K562 (cell line): Measurements from ENCODE around the gene VSIG10L. TPM values are rescaled to one million over a fixed set of nuclear protein-coding genes. Genes with fewer than 3 reads are reported as not detected.
A peak's percentile ranks its signal among the peaks of the same experiment; 100 is the strongest.

Experiments used
- BRF1 ChIP-seq: IDR thresholded peaks from 3 replicates; pipeline ENCODE4 v1.6.1; 2011; ENCODE audit warnings: borderline replicate concordance, mild to moderate bottlenecking; ENCODE audit not compliant: insufficient read length; ENCODE audit errors: extremely low read depth
- CCNT2 ChIP-seq: IDR thresholded peaks from 2 replicates; pipeline ENCODE4 v1.6.1; 2011; ENCODE audit warnings: borderline replicate concordance, low read depth, mild to moderate bottlenecking, moderate library complexity, mixed read lengths, low read length; ENCODE audit not compliant: insufficient read length; ENCODE audit errors: extremely low read depth
- E2F6 ChIP-seq, 2 experiments: IDR thresholded peaks; 2 replicates each; pipeline ENCODE4 v1.6.1; 2011; ENCODE audit warnings: borderline replicate concordance in 1 of 2, control low read depth in 1 of 2, low read depth in 1 of 2, low read length in 1 of 2, mild to moderate bottlenecking in 1 of 2, mixed read lengths in 1 of 2, moderate library complexity in 1 of 2; ENCODE audit not compliant: insufficient read depth in 1 of 2, insufficient read length in 1 of 2, poor library complexity in 1 of 2, severe bottlenecking in 1 of 2; ENCODE audit errors: extremely low read depth in 1 of 2
- ESRRA ChIP-seq: fragments of 450-650 bp; IDR thresholded peaks from 2 replicates; pipeline ENCODE4 v1.6.1; 2014; ENCODE audit warnings: low read depth, mild to moderate bottlenecking, moderate library complexity, borderline replicate concordance
- GABPB1 ChIP-seq: sonication (generic); formaldehyde crosslinking; IDR thresholded peaks from 2 replicates; pipeline ENCODE4 v1.8.0; 2022; ENCODE audit warnings: mild to moderate bottlenecking, missing genetic modification reagents
- KAT7 ChIP-seq: sonication (generic); formaldehyde crosslinking; IDR thresholded peaks from 2 replicates; pipeline ENCODE4 v1.8.0; 2022; ENCODE audit warnings: missing genetic modification reagents, mild to moderate bottlenecking, borderline replicate concordance
- NFRKB ChIP-seq: fragments of 450-650 bp; IDR thresholded peaks from 2 replicates; pipeline ENCODE4 v1.6.1; 2016; ENCODE audit warnings: low read depth
- PATZ1 ChIP-seq: fragments of 250-450 bp; sonication (Bioruptor Pico); IDR thresholded peaks from 2 replicates; pipeline ENCODE4 v1.5.0; 2020; ENCODE audit warnings: mild to moderate bottlenecking, borderline replicate concordance
- RB1 ChIP-seq: fragments of 450-650 bp; IDR thresholded peaks from 2 replicates; pipeline ENCODE4 v1.6.1; 2017; ENCODE audit warnings: low read depth, mild to moderate bottlenecking
- RBM14 ChIP-seq: fragments of 200-400 bp; formaldehyde crosslinking; IDR thresholded peaks from 2 replicates; pipeline ENCODE4 v1.6.1; 2018; ENCODE audit warnings: low read depth, mild to moderate bottlenecking, low read length, moderate library complexity, borderline replicate concordance; ENCODE audit not compliant: insufficient read depth
- XRCC5 ChIP-seq: fragments of 200-400 bp; formaldehyde crosslinking; IDR thresholded peaks from 2 replicates; pipeline ENCODE4 v1.6.1; 2017; ENCODE audit warnings: low read depth, mild to moderate bottlenecking, low read length
- YY1 ChIP-seq, 3 experiments: IDR thresholded peaks; 2 replicates each; pipeline ENCODE4 v1.6.1; 2011; ENCODE audit warnings: low read length in 2 of 3, mild to moderate bottlenecking in 2 of 3, moderate library complexity in 2 of 3, borderline replicate concordance in 1 of 3, control low read depth in 1 of 3, low read depth in 1 of 3; ENCODE audit not compliant: insufficient read depth in 3 of 3, insufficient replicate concordance in 2 of 3, control insufficient read depth in 1 of 3, insufficient read length in 1 of 3; ENCODE audit errors: extremely low read depth in 1 of 3
- ZBTB40 ChIP-seq, 2 experiments: fragments of 450-650 bp in 1 of 2; sonication (generic) in 1 of 2; formaldehyde crosslinking in 1 of 2; IDR thresholded peaks; 2 replicates each; pipeline versions ENCODE4 v1.7.1 to v1.9.0; 2016 to 2022; ENCODE audit warnings: inconsistent platforms in 1 of 2, mild to moderate bottlenecking in 1 of 2, missing genetic modification reagents in 1 of 2
- polyA plus RNA-seq, 8 experiments: library from polyadenylated mRNA; depleted of rRNA in 4 of 8; stranded (reverse) in 5 of 8; unstranded in 3 of 8; fragments of >200 nt; fragmentation: Nextera tagmentation in 2 of 8; fragmentation: Illumina TruSeq in 1 of 8; extraction: Ambion mirVana in 2 of 8; extraction: Trizol in 1 of 8; gene quantifications; 2 replicates each; pipeline versions ENCODE4 v1.2.1 to v1.2.3, GENCODE V29; 2011 to 2014; ENCODE audit warnings: inconsistent platforms in 1 of 8, missing spikeins in 1 of 8
- total RNA-seq, 7 experiments: library from RNA; depleted of rRNA in 6 of 7; stranded (reverse); fragments of >200 nt in 6 of 7; fragmentation: Illumina TruSeq in 2 of 7; extraction: Trizol in 2 of 7; gene quantifications; 2 replicates each; pipeline versions ENCODE4 v1.2.1 to v1.2.3, GENCODE V29; 2011 to 2021; ENCODE audit warnings: low replicate concordance in 1 of 7

VSIG10L gene
- total and polyA plus RNA-seq, 9 of the 15 experiments (the other 6 are each of a cell fraction or from before 2014, with no cell fraction given) = 1.1 to 7.6 (median 2.2) TPM

- TF ChIP-seq ZBTB40 (IDR thresholded peaks at IDR 0.05) (peak; percentile 38; the same call in 1 of the 2 replicates), ZBTB40 (CRISPR knock-in tag; IDR thresholded peaks at IDR 0.05) (no peak), NFRKB (peak; percentile 83), PATZ1 (CRISPR knock-in tag) (no peak), KAT7 (CRISPR knock-in tag) (0 out of 2 replicates have a peak, but pooled peaks have one; percentile 73), RB1 (peak; percentile 27; the same call in 1 of the 2 replicates), BRF1 (no peak), E2F6 (IDR thresholded peaks at IDR 0.05; ENCODE audit: borderline replicate concordance in 1 of 2, extremely low read depth in 1 of 2, insufficient read depth in 1 of 2, insufficient read length in 1 of 2, low read depth in 1 of 2, low read length in 1 of 2, poor library complexity in 1 of 2, severe bottlenecking in 1 of 2) (peak in 1 of 2 experiments; percentile 3), XRCC5 (no peak), RBM14 (no peak), YY1 (IDR thresholded peaks at IDR 0.05; ENCODE audit: borderline replicate concordance in 1 of 3, control insufficient read depth in 1 of 3, extremely low read depth in 1 of 3, insufficient read depth in 3 of 3, insufficient read length in 1 of 3, insufficient replicate concordance in 2 of 3, low read depth in 1 of 3, low read length in 2 of 3) (peak; percentile 59 to 93 (median 88)), CCNT2 (no peak), ESRRA (peak; percentile 65; the same call in 1 of the 2 replicates), GABPB1 (CRISPR knock-in tag) (0 out of 2 replicates have a peak, but pooled peaks have one; percentile 62)
These were observed 24.0 kb upstream of the VSIG10L start, which contains the start of gene ETFB (continued) for GRCh38 chr19:51365965-51366388.
